HK-2 (cell line): ENCODE measurements around the gene MLYCD.

ENCODE experiments used
- DNase-seq: peaks from one replicate; pipeline ENCODE4 v3.0.0-alpha.2; 2018; ENCODE audit not compliant: unreplicated experiment

Gene MLYCD

GRCh38 chr16:83970430-83970815 lies 71.5 kb downstream of the MLYCD start:
- no peak for DNase-seq

- no peak for DNase-seq
Measured at GRCh38 chr16:83971165-83972130, 72.5 kb downstream of the MLYCD start.

DNA sequence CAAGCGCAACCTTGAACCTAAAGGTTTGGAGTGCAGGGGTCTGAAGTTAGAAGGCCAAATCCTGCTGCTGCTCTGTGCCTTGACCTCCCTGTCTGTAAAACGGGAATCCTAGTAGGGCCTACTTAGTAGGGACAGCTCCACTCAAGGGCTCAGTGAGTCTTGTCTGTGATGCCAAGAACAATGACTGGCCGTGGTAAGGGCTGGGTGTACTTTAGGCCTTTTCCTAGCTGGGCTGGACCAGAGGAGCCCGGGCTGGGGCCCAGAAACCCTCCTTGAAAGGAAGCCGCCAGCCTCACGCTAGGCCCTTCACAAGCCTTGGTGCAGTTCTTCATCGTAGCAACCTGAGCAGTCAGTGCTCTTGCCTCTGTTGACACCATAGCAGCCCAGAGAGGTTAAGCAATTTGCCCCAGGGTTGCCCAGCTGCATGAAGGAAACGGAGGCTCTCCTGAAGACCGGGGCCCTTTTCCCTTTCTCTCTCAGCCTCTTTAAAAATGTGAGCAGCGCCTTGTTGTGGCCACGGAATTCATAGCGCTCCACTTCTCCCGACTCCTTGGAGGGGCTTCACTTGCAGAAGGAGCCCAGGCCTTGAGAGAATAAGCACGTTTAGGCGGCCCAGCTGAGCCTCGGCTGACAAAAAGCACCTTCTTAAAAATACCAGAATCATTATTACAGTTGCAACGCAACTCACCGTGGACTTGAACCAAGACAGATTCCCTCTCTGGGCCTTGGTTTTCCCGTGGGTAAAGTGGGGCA lies 73.5 kb downstream of the MLYCD start:
- DNase-seq = no peak

GRCh38 chr16:83973077-83973476 lies 74.2 kb downstream of the MLYCD start:
- DNase-seq = no peak

GRCh38 chr16:83973581-83974385 lies 74.9 kb downstream of the MLYCD start:
- no peak for DNase-seq

- DNase-seq = no peak
Measured at GRCh38 chr16:83974475-83974874, 75.6 kb downstream of the MLYCD start.

DNA sequence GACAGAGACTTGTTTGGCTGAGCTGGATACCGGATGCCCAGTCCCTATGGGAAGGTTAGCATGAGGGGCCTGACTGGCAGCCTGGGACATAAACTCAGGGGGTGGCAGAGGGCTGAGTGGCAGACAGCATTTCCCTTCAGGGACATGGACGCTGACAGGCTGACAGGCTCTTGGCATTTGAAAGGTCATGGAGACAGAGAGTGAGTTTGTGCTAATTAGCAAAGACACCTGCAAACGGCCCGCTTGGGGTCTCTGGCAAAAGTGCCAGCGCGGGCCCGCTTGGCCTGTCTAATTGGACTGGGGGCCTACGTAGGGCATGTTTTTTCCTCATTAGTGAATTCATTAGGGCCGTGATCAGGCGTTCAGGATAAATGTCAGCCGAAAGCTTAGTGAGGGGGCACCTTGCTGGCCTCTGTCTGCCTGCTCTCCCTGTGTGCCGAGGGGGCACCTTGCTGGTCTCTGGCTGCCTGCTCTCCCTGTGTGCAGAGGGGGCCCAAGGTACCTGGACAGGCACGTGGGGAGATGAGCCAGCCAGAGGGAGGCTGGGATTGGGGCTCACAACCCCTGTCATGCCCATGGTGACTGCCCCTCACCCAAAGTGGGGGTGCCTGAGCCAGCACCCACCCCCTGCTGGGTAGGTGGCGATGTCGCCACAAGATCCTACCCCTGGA lies 76.8 kb downstream of the MLYCD start:
- DNase-seq = no peak
